ENCODE data around the gene NOL11.
A peak's percentile ranks its signal among the peaks of the same experiment; 100 is the strongest.
"Not testable (repeated sequence)": the region's sequence is repeated elsewhere in the genome, so short reads cannot be mapped to it uniquely, and the experiment has no call there.

NOL11 gene

DNA sequence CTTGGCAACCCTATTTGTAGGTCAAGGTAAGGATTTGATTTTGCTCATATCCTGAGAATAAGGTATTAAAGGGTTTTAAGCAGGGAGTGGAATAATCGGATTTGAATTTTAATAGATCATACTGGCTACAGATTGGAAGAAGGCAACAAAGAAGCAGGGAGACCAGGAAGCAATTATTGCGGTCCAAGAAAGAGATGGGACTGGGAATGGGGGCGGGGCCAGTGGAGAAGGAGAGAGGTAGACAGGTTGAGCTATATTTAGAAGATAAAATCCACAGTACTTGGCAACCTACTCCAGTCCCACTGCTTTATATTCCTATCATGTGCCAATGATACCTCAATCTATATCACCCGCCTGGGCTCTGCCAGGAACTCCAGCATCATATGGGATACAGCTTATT lies 5.8 kb upstream of the NOL11 start:
- no peak for DNase-seq (ENCODE audit: low spot score)

DNA sequence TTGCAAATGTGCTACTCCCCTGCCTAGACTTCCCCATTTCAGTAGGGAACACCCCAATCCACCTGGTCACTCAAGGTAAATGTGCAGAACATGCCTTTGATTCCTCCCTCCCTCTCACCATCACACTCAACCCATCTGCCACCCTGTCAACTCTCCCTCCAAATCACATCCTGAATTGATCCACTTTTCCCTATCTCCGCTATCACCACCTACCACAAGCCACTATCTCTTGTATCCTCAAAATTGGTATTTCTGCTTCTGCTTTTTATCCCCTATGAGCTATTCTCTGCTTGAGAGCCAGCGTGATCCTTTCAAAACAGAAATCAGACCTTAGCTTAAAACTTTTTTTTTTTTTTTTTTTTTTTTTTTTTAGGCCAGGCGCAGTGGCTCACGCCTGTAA lies 5.4 kb upstream of the NOL11 start:
- no peak for DNase-seq (ENCODE audit: low spot score)

DNA sequence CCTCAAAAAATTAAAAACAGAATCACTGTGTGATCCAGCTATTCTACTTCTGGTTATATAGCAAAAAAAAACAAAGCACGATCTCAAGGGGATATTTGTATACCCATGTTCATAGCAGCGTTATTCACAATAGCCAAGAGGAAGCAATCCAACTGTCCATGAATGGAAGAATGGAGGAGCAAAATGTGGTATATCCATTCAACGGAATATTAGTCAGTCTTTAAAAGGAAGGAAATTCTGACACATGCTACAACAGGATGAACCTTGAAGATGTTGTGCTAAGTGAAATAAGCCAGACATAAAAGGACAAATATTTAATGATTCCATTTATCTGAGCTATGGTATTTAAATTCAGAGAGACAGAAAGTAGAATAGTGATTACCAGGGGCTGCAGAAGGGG lies 4.6 kb upstream of the NOL11 start:
- DNase-seq (ENCODE audit: low spot score), result no peak

DNA sequence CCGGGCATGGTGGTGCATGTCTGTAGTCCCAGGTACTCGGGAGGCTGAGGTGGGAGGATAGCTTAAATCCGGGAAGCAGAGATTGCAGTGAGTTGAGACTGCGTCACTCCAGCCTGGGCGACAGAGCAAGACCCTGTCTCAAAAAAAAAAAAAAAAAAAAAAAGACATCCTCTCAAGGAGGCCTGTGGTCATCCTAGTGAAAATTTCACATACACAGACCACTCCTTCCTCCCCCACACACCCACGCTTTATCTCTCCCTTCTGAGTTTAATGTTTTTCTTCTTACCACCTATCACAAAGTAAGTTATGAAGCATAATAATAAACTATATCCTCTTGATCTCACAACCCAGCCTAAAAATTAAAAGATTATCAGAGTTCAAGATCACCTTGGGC lies 1.3 kb upstream of the NOL11 start:
- DNase-seq (ENCODE audit: low spot score), result no peak

DNA sequence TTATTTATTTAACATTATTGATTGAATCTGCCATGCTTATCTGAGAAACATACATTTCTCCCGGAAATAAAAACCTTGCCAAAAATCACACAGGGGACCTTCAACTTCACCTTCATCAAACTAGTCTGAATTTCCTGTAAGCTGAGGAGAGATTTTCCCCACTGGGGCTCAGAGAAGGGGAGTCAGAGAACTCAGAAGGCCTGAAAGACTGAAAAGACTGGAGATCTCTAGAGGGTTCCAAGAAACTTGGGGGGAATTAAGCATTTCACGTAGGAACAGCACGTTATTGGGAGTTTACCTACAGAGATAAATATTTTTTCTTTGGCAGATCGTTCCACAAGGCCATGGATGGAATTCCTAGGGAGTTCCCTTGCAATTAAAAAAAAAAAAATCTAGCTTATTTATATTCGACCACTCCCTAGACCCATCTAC lies 528 bp upstream of the NOL11 start:
- no peak for DNase-seq (ENCODE audit: low spot score)

DNA sequence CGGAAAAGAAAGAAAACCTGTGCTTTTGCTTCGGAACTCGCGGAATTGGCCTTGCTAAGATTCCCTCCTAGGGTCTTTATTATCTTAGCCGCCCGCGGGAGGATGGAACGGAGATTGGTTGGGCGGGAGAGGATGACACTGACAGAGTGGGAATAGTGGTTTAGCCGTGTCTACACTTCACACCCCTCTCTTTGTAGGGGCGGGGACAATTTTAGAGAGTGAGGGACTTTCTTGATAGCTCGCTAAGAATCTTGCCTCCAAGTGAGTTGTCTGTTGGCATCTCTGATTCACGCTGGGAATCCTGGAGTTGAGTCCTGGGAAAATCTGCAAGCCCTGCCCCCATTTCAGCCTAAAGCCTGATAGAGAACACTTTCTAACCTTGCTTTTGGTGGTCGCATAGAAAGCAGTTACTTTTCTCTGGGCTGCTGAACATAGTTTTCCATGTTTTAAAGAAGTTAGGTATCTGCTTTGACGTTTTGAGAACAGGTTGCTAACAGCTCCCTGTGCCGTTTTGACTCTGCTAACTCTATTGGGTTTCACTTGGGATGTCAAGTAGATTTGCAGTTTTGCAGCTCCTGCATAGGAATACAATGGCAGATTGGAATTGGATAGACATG lies 697 bp downstream of the NOL11 start:
- DNase-seq (ENCODE audit: low spot score), result peak; percentile 34

DNA sequence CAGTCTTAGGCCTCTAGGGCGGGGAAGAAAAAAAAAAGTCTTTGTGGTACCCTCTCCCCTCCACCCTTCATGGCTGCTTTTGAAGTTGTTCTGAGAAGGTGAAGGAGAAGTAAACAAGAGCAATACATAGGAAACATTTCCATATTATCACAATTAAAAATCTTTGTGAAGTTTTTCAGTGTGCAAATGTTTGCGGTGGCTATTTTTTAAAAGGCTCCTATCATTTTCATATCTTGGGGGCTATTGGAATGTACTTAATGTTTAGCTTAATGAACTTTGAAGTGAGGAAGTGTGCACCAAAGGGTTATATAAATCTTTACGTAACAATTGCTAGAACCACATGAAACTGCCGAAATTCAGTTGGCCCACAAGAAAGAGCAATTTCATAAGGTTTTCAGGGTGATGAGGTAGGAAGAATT lies 7.6 kb downstream of the NOL11 start:
- DNase-seq (ENCODE audit: low spot score), result no peak

DNA sequence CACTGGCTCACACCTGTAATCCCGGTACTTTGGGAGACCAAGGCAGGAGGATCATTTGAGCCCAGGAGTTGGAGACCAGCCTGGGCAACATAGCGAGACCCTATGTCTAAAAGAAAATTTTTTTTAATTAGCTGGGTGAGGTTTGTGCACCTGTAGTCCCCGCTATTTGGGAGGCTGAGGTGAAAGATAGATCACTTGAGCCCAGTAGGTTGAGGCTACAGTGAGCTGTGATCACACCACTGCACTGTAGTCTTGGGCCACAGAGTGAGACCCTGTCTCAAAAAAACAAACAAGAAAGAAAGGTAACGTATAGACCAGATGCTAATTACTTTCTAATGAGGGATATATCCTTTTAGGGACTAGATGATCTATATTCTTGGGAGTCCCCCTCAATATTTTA lies 8.1 kb downstream of the NOL11 start:
- DNase-seq (ENCODE audit: low spot score), result no peak

DNA sequence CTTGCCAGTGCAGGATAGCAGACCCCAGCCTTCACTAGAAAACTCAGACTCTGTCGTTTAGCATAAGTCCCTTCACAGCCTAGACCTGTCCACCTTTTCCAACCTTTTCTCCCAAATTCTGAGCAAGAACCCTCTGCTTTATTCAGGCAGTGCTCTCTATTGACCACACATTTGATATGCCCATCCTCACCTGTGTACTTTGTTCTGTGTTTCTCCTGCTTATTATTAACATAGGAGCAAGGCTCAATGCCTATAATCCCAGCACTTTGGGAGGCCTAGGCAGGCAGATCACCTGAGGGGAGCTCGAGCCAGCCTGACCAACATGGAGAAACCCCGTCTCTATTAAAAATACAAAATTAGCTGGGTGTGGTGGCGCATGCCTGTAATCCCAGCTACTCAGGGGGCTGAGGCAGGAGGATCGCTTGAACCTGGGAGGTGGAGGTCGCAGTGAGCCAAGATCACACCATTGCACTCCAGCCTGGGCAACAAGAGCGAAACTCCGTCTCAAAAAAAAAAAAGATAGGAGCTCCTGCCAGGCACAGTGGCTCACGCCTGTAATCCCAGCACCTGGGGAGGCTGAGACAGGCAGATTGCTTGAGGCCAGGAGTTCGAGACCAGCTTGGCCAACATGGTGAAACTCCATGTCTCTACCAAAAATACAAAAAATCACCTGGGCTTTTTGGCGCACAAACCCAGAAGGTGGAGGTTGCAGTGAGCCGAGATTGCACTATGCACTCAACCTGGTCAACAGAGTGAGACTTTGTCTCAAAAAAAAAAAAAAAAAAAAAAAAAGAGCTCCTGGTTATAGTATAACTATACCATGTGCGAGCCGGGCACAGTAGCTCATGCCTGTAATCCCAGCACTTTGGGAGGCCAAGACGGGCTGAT lies 9.7 kb downstream of the NOL11 start:
- not testable (repeated sequence) for DNase-seq (ENCODE audit: low spot score)

DNA sequence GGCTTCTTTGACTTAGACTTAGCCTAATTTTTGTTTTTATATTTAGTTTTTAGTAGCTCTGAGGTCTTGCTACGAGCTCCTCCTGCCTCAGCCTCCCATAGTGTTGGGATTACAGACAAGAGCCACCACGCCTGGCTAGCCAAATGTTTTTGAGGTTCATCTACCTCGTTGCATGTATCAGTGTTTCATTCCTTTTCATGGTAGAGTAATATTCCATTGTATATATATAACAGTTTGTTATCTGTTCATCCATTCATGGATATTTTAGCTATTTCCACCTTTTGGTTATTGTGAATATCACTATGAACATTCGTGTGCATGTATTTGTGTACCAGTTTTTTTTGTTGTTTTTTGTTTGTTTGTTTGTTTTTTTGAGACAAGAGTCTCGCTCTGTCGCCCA lies 12.2 kb downstream of the NOL11 start:
- DNase-seq (ENCODE audit: low spot score), result no peak

DNA sequence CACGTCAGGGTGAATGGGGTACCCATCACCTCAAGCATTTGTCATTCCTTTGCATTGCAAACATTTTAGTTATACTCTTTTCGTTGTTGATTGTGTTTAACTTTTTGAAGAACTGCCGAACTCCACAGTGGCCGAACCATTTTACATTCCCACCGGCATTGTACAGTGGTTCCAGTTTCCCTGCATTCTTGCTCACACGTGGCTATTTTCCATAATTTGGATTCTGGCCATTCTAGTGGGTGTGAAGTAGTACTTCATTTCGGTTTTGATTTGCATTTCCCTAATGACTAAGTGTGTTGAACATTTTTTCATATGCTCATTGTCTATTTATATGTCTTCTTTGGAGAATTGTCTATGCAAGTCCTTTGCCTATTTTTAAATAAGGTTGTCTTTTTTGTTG lies 13.0 kb downstream of the NOL11 start:
- DNase-seq (ENCODE audit: low spot score), result no peak

DNA sequence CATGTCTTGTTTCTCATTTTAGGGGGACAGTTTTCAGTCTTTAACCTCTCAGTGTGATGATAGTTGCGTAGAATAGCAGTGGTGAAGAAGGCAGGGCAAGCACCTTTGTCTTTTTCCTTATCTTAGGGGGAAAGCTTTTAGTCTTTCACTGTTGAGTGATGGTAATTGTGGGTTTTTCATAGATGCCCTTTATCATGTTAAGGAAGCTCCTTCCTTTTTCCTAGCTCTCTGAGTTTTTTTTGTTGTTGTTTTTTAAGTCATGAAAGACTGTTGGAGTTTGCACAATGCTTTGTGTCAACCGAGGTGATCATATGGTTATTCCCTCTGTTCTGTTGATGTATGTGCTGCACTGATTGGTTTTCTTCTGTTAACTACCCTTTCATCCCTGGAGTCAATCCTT lies 15.7 kb downstream of the NOL11 start:
- DNase-seq (ENCODE audit: low spot score), result no peak

DNA sequence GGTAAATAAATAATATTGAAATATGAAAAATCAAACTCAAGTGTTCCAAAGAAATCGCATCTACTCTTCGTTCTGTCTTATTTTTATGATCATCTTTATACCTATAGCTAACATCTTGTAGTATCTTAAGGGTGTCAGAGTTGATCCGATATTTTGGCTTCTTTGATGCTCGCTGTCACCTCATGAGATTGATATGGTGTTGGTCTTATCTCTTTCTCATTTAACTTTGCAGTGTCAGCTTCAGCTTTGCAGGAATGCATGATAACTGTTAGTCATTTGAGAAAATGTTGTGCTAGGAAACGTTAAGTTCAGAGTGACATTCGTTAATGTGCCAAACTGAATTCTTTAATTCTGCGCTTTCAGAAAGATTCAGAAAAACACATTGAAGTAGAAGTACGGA lies 19.4 kb downstream of the NOL11 start:
- DNase-seq (ENCODE audit: low spot score), result no peak

DNA sequence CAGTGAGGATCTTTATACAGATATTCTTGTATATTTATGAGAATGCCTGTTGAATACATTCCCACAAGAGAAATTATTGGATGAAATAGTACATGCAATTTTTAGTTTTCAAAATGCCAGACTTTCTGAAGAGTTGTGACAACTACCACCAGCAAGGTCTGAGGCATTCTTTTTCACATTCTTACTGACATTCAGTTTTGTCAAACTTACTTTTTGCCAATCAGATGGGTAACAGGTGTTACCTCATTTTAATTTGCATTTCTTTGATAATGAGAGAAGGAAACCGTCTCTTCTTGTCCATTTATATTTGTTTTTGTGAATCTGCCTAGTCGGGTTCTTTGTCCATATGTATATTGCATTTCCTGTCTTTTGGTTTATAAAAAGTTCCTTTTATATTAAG lies 24.3 kb downstream of the NOL11 start:
- DNase-seq (ENCODE audit: low spot score), result no peak

DNA sequence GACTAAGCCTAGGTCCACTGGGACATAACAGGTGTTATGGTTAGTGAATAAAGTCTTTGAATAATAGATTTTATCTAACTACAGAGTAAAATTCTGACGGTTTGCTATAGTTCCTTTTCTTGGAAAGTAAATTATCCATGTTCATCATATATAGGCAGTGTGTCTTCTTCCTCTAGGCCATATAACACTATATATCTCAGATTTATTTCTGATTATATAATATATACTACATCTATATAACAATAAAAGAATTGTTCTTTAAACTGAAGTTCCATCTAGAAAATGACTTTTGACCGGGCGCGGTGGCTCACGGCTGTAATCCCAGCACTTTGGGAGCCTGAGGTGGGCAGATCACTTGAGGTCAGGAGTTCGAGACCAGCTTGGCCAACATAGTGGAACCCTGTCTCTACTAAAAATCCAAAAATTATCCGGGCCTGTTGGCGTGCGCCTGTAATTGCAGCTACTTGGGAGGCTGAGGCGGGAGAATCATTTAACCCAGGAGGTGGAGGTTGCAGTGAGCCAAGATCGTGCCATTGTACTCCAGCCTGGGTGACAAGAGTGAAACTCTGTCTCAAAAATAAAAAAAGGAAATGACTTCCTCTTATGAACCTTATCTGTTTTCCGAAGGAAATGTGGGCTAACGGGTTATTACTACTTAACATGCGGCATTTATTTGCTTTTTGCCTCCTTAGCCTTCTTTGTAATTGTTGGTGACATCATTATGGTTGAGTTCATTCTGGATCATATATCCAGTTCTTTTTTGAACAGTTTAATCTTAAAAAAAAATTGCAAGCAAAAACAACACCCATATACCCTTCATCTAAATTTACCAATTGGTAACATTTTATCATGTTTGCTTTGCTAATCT lies 29.2 kb downstream of the NOL11 start:
- no peak for DNase-seq (ENCODE audit: low spot score)

DNA sequence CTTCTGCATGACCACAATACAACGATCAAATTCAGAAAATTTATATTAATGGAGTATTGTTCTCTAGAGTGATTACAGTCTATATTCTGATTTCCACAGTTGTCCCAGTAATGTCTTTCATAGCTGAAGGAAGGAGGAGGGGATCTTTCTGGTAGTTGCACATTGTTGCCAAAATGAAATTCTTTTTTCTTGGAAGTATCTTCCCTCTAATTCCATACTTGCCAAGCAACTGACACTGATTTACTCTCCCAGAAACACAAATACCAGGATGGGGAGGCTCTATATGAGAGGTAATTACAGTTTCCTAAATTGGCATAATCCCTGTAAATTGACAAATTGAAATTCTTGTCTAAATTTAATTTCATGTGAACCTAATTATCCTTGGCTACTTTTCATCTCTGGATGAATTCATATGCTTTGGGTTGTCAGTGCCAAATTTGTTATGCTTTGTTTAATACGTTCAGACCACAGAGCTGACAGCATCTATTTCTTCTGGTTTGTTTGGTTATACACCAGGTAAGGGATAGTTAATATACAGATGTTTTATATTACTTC lies 30.0 kb downstream of the NOL11 start:
- DNase-seq (ENCODE audit: low spot score), result no peak

DNA sequence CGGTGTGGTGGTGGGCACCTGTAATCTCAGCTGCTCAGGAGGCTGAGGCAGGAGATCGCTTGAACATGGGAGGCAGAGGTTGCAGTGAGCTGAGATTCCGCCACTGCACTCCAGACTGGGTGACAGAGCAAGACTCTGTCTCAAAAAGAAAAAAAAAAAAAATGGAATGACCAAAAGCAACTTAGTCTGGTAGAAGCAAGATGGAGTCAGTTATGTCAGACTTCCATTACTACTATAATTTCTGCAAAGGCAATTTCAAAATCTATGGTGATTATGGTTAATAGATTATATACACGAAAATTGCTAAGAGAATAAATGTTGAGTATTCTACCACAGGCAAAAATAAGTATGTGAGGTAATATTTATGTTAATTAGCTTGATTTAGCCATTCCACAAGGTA lies 32.3 kb downstream of the NOL11 start:
- no peak for DNase-seq (ENCODE audit: low spot score)

DNA sequence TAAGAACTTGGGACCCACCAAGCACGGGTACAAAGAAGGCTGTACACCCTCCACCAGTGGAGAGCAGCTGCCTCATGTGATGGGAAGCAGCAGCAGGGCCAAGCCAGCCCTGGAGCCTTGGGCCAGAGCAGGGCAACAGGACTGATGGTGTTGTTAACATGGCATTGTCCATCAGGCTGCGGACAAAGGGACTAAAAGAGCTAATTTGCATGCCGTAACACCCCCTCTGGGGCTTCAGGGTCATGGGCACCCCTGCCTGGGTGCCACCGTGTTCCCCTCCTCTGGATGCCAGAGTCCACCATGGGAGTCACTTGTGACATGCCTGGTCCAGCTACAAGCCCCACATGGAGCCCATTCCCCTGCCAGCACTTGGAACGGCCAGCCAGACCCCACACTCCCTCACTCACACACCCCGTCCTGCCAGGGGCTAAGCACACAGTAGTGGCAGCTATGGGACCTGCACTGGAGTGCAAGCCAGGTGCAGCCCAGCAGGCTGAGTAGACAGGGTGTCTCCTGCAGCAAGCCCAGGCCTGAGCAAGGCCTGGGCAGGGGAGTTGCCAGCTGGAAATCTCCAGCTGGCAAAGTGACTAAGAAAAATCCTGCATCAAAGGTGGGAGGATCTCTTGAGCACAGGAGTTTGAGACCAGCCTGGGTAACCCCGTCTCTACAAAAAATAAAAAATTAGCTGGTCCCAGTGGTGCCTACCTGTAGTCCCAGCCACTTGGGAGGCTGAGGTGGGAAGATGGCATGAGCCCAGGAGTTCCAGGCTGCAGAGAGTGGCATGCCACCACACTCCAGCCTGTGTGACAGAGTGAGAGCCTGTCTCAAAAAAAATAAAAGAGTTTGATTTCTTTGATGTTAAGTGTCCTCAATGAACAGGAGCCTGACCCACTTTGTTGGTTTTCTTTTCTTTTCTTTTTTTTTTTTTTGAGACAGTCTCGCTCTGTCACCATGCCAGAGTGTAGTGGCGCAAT lies 33.7 kb downstream of the NOL11 start:
- no peak for DNase-seq (ENCODE audit: low spot score)

DNA sequence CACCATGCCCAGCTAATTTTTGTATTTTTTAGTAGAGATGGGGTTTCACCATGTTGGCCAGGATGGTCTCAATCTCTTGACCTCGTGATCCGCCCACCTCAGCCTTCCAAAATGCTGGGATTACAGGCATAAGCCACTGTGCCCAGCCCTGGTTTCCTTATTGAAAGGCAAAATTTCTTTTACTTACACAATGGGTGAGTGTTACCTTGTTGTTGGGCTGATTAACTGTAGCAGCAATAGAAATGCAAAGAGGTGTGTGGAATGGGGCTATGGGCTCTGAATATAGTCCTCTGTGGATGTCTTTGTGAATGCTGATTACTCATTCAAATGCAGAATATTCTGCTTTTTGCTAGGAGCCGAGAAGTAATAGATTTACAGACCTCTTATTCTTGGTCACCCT lies 34.4 kb downstream of the NOL11 start:
- DNase-seq (ENCODE audit: low spot score), result not testable (repeated sequence)

DNA sequence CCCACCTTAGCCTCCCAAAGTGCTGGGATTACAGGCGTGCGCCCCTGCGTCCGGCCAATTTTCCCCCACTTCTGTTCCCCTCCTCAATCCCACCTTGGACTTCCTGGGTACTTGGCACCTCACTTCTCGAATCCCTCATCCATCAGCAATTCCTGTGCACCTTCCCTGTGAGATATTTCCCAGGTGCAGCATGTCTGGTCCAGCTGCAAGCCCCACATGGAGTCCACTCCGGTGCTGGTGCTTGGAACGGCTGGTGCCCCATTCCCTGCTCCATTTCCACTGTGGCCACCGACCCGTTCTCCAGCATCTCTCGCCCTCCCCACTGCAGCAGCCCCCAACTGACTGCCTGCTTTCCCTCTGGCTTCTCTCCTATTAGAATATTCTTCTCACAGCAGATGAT lies 35.3 kb downstream of the NOL11 start:
- DNase-seq (ENCODE audit: low spot score), result no peak

DNA sequence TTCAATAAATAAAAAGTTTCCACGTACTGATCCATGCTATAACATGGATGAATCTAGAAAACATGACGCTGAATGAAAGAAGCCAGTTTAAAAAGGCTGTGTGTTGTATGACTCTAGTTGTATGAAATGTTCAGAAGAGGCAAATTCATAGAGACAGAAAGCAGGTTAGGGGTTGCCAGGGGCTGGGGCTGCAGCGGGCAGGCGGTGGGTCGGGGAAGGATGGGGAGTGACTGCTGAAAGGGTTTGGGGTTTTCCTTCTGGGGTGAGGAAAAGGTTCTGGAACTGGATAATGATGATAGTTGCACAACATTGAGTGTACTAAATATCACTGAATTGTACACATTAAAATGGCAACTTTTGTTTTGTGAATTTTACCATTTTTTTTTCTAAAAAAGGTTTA lies 36.3 kb downstream of the NOL11 start:
- DNase-seq (ENCODE audit: low spot score), result no peak
